Gastroesophageal sphincter (tissue), 4 donors: ENCODE results near the gene MRPS17. TPM values are rescaled to one million over a fixed set of nuclear protein-coding genes. Genes with fewer than 3 reads are reported as not detected.
"Not testable (repeated sequence)": the region's sequence is repeated elsewhere in the genome, so short reads cannot be mapped to it uniquely, and the experiment has no call there.

Experiments
- ATAC-seq: fragments of 150-250 bp; one replicate; pipeline ENCODE4 v1.9.1; 2016; ENCODE audit warnings: mild to moderate bottlenecking, moderate library complexity
- H3K27ac ChIP-seq, 4 donors: fragments of 200-600 bp; sonication (generic) in 3 of 4; 1 replicate in 3 of 4; 2 replicates in 1 of 4; pipeline ENCODE4 v1.5.1; 2016 to 2019
- H3K27me3 ChIP-seq: fragments of 200-600 bp; sonication (generic); one replicate; pipeline ENCODE4 v1.5.1; 2019
- H3K36me3 ChIP-seq, 2 donors: fragments of 200-600 bp; sonication (generic); one replicate each; pipeline ENCODE4 v1.5.1; 2019; ENCODE audit warnings: control low read depth in 1 of 2
- H3K4me1 ChIP-seq, 3 donors: fragments of 200-600 bp; sonication (generic); 1 replicate in 2 of 3; 2 replicates in 1 of 3; pipeline ENCODE4 v1.5.1; 2016 to 2019; ENCODE audit warnings: control low read depth in 2 of 3
- H3K4me3 ChIP-seq, 2 donors: fragments of 200-600 bp; sonication (generic); one replicate each; pipeline ENCODE4 v1.5.1; 2019; ENCODE audit warnings: mild to moderate bottlenecking in 1 of 2, moderate library complexity in 1 of 2
- H3K9me3 ChIP-seq, 3 donors: fragments of 200-600 bp; sonication (generic); one replicate each; pipeline ENCODE4 v1.5.1; 2017 to 2019; ENCODE audit warnings: control low read depth in 2 of 3
- EP300 ChIP-seq: sonication (generic); formaldehyde crosslinking; IDR thresholded peaks from one replicate; pipeline ENCODE4 v1.6.1; 2017; ENCODE audit warnings: antibody characterized with exemption, mild to moderate bottlenecking
- POLR2A ChIP-seq, 2 donors: fragments of 450-650 bp; IDR thresholded peaks; one replicate each; pipeline ENCODE4 v1.6.1; 2017; ENCODE audit warnings: antibody characterized with exemption in 2 of 2, mild to moderate bottlenecking in 2 of 2, moderate library complexity in 1 of 2
- POLR2AphosphoS5 ChIP-seq: sonication (generic); formaldehyde crosslinking; IDR thresholded peaks from one replicate; pipeline ENCODE4 v1.6.1; 2017; ENCODE audit warnings: antibody characterized with exemption
- WGBS, 2 donors: methylation state at CpG; one replicate each; pipeline ENCODE4 v1.1.5; 2018; ENCODE audit warnings: low coverage in 1 of 2; 5-methylcytosine and 5-hydroxymethylcytosine counted together
- total RNA-seq, 4 donors: library from RNA; depleted of rRNA; stranded (reverse); fragments of >200 nt; gene quantifications; one replicate each; pipeline ENCODE4 v1.1.0, GENCODE V29; 2016
- TF ChIP-seq, protein P1 (sequence below), 4 experiments: fragments of 200-600 bp in 2 of 4; fragments of 450-650 bp in 2 of 4; sonication (generic) in 1 of 4; IDR thresholded peaks; one replicate each; pipeline ENCODE4 v1.5.1; 2017 to 2019; ENCODE audit warnings: antibody characterized with exemption in 4 of 4, mild to moderate bottlenecking in 2 of 4, moderate library complexity in 2 of 4

The MRPS17 gene
- total RNA-seq, 4 donors from 2014 or later: 10.1 to 19.7 (median 13.7) TPM

DNA sequence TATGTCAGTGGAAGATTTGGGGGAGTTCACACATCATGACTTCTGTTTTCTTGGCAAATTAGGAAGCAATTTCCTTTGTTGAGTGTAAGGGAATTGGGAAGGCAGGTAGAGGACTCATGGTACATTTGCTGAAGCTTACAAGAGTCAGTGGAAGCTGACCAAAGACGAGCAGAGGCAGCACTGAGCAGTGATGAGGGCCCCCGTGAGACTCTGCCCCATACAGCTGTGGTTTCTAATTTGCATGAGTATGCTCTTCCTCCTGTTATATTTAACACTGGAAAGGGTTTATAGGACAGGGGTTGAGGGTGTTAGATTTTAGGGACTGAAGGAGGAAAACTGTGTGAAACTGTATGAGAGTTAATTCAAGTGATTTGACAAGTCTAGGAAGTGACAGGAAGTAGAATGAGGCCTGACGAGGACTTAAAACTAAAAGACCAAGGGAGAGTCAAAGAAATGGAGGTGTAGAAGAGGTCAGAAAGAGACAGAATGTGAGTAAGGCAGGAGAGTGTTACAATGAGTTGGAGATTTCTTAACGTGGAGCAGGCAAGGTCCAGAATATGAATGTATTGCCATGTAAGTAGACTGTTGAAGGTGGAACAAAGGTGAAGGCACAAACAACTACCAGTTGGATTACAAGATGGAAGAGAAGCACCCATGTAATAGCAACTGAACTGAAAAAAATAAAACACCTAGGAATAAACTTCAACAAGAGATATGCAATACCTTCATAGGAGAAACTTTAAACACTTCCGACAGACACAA is 23.5 kb upstream of the MRPS17 start:
- Histone ChIP-seq H3K4me1 (no peaks in the 10 kb centered on the region), H3K4me3 (no peak overlapping the region), H3K9me3 (no peaks in the 10 kb centered on the region), H3K36me3 (peaks cover 0 to 49% of the 10 kb centered on the region in 2 donors), H3K27ac (no peak overlapping the region), H3K27me3 (no peaks in the 10 kb centered on the region)
- WGBS, 2 donors: 88 to 90% methylated on average over 5 of the region's 5 CpGs
- TF ChIP-seq, protein P1, sequence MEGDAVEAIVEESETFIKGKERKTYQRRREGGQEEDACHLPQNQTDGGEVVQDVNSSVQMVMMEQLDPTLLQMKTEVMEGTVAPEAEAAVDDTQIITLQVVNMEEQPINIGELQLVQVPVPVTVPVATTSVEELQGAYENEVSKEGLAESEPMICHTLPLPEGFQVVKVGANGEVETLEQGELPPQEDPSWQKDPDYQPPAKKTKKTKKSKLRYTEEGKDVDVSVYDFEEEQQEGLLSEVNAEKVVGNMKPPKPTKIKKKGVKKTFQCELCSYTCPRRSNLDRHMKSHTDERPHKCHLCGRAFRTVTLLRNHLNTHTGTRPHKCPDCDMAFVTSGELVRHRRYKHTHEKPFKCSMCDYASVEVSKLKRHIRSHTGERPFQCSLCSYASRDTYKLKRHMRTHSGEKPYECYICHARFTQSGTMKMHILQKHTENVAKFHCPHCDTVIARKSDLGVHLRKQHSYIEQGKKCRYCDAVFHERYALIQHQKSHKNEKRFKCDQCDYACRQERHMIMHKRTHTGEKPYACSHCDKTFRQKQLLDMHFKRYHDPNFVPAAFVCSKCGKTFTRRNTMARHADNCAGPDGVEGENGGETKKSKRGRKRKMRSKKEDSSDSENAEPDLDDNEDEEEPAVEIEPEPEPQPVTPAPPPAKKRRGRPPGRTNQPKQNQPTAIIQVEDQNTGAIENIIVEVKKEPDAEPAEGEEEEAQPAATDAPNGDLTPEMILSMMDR (IDR thresholded peaks at IDR 0.05): no peak
- TF ChIP-seq EP300: no peak
- no peak for TF ChIP-seq POLR2A (IDR thresholded peaks at IDR 0.05)
- TF ChIP-seq POLR2AphosphoS5: no peak
- no peak for ATAC-seq

- peaks cover 0 to 30% (median 0%) of the 10 kb centered on the region in 3 donors for H3K9me3 ChIP-seq
- H3K36me3 ChIP-seq: peaks cover 0 to 40% of the 10 kb centered on the region in 2 donors
- TF ChIP-seq, protein P1 (IDR thresholded peaks at IDR 0.05): no peak
- TF ChIP-seq EP300 (no peak), POLR2AphosphoS5 (no peak), POLR2A (IDR thresholded peaks at IDR 0.05) (no peak)
- H3K27ac ChIP-seq: no peak overlapping the region
- no peaks in the 10 kb centered on the region for H3K4me1 ChIP-seq
- no peak for ATAC-seq
- H3K4me3 ChIP-seq: no peak overlapping the region
- no peaks in the 10 kb centered on the region for H3K27me3 ChIP-seq
- 91 to 92% methylated on average over 4 to 5 of the region's 5 CpGs for WGBS, 2 donors
These were observed 20.1 kb upstream of the MRPS17 start for GRCh38 chr7:55931421-55932151.

- peaks cover 0 to 85% (median 4%) of the 10 kb centered on the region in 3 donors for H3K9me3 ChIP-seq
- H3K4me3 ChIP-seq: no peak overlapping the region
- 94 to 97% methylated on average over 7 of the region's 7 CpGs for WGBS, 2 donors
- H3K4me1 ChIP-seq: no peaks in the 10 kb centered on the region
- ATAC-seq: no peak
- H3K36me3 ChIP-seq: peaks cover 0 to 33% of the 10 kb centered on the region in 2 donors
- TF ChIP-seq POLR2A (IDR thresholded peaks at IDR 0.05) (no peak), POLR2AphosphoS5 (no peak), EP300 (no peak)
- TF ChIP-seq, protein P1 (IDR thresholded peaks at IDR 0.05): no peak
- no peaks in the 10 kb centered on the region for H3K27me3 ChIP-seq
- no peak overlapping the region for H3K27ac ChIP-seq
These were observed 12.1 kb upstream of the MRPS17 start for GRCh38 chr7:55939514-55940123.

- ATAC-seq: no peak
- WGBS, 2 donors: 60 to 87% methylated on average over 1 to 5 of the region's 5 CpGs
- Histone ChIP-seq H3K4me1 (peaks cover 0 to 5% (median 0%) of the 10 kb centered on the region in 3 donors), H3K27ac (no peak overlapping the region), H3K27me3 (no peaks in the 10 kb centered on the region), H3K4me3 (no peak overlapping the region), H3K36me3 (no peaks in the 10 kb centered on the region), H3K9me3 (peaks cover 0 to 18% (median 0%) of the 10 kb centered on the region in 3 donors)
- no peak for TF ChIP-seq EP300
- TF ChIP-seq, protein P1 (IDR thresholded peaks at IDR 0.05): no peak
- no peak for TF ChIP-seq POLR2AphosphoS5
- no peak for TF ChIP-seq POLR2A (IDR thresholded peaks at IDR 0.05)
These were observed 5.1 kb upstream of the MRPS17 start for GRCh38 chr7:55946545-55946944.

DNA sequence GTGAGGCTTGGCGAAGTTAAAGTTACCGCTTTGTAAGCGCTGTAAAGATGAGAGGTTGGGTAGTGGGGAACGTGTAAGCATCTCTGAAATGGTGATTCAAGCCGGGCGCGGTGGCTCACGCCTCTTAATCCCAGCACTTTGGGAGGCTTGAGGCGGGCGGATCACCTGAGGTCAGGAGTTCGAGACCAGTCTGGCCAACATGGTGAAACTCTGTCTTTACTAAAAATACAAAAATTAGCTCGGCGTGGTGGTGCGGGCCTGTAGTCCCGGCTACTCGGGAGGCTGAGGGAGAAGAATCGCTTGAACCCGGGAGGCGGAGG is 635 bp downstream of the MRPS17 start:
- H3K27me3 ChIP-seq, H3K9me3 ChIP-seq: not testable (repeated sequence)
- WGBS, 2 donors: 6 to 36% methylated on average over 7 to 9 of the region's 19 CpGs
- Histone ChIP-seq H3K4me1 (peaks cover 0 to 20% (median 7%) of the 10 kb centered on the region in 3 donors), H3K27ac (peak overlapping the region; percentile 73 to 87 (median 84)), H3K4me3 (peak overlapping the region; percentile 68 to 71), H3K36me3 (peaks cover 0 to 34% of the 10 kb centered on the region in 2 donors)
- ATAC-seq: peak; percentile 5
